Activated naive CD4-positive, alpha-beta T cell treated with anti-CD3 and anti-CD28 coated beads for 36 hours (primary cell): ENCODE data around the gene NMRK2. TPM values are rescaled to one million over a fixed set of nuclear protein-coding genes. Genes with fewer than 3 reads are reported as not detected.
"Not testable (repeated sequence)": the region's sequence is repeated elsewhere in the genome, so short reads cannot be mapped to it uniquely, and the experiment has no call there.

ENCODE experiments used
- CTCF ChIA-PET: fragments of 350-600 bp; sonication (Branson Sonifier 250); formaldehyde crosslinking; loops from one replicate; lab custom pipeline; 2021; ENCODE audit warnings: antibody characterized with exemption; lab: Charles Lee
- DNase-seq: peaks from one replicate; pipeline ENCODE4 v3.0.0-alpha.2; 2020
- H3K27ac Mint-ChIP-seq: one replicate; pipeline ENCODE4 v1.8.0; 2021; ENCODE audit warnings: mild to moderate bottlenecking, mixed read lengths
- H3K27me3 Mint-ChIP-seq: one replicate; pipeline ENCODE4 v1.8.0; 2021; ENCODE audit warnings: low read depth, mixed read lengths
- H3K36me3 Mint-ChIP-seq: one replicate; pipeline ENCODE4 v1.8.0; 2021; ENCODE audit warnings: low read depth, mixed read lengths
- H3K4me1 Mint-ChIP-seq: one replicate; pipeline ENCODE4 v1.8.0; 2021; ENCODE audit warnings: low read depth, mixed read lengths
- H3K4me3 Mint-ChIP-seq: one replicate; pipeline ENCODE4 v1.8.0; 2021; ENCODE audit warnings: mild to moderate bottlenecking, moderate library complexity, mixed read lengths
- H3K9me3 Mint-ChIP-seq: one replicate; pipeline ENCODE4 v1.8.0; 2021; ENCODE audit warnings: mixed read lengths
- intact Hi-C: fragments of 100-400 bp; cut with micrococcal nuclease; formaldehyde crosslinking; loops from one replicate; pipeline ENCODE4 v1.15.1; 2023
- total RNA-seq, 2 experiments: library from RNA; stranded (reverse); gene quantifications; one replicate each; pipeline ENCODE4 v1.2.3, GENCODE V29; 2021

NMRK2 gene
- total RNA-seq, 2 experiments from 2014 or later = not detected

GRCh38 chr19:3908266-3909054, 24.4 kb upstream of the NMRK2 start:
- Mint-ChIP-seq H3K9me3 (peaks cover 9% of the 10 kb centered on the region), H3K27me3 (no peaks in the 10 kb centered on the region), H3K27ac (no peak overlapping the region), H3K4me3 (no peak overlapping the region), H3K36me3 (peaks cover 1% of the 10 kb centered on the region), H3K4me1 (no peaks in the 10 kb centered on the region)
- intact Hi-C loops = no loop called here
- DNase-seq = no peak
- CTCF ChIA-PET = no interaction called here

GRCh38 chr19:3910105-3910504, 22.8 kb upstream of the NMRK2 start:
- H3K4me3 Mint-ChIP-seq = no peak overlapping the region
- H3K27me3 Mint-ChIP-seq = no peaks in the 10 kb centered on the region
- H3K4me1 Mint-ChIP-seq = no peaks in the 10 kb centered on the region
- no peak for DNase-seq
- H3K9me3 Mint-ChIP-seq = peaks cover 9% of the 10 kb centered on the region
- peaks cover 1% of the 10 kb centered on the region for H3K36me3 Mint-ChIP-seq
- no peak overlapping the region for H3K27ac Mint-ChIP-seq
- CTCF ChIA-PET = no interaction called here
- intact Hi-C loops = no loop called here

- CTCF ChIA-PET = no interaction called here
- H3K9me3 Mint-ChIP-seq = peaks cover 9% of the 10 kb centered on the region
- DNase-seq = no peak
- H3K4me3 Mint-ChIP-seq = no peak overlapping the region
- H3K36me3 Mint-ChIP-seq = peaks cover 1% of the 10 kb centered on the region
- H3K4me1 Mint-ChIP-seq = no peaks in the 10 kb centered on the region
- intact Hi-C loops = no loop called here
- H3K27ac Mint-ChIP-seq = no peak overlapping the region
- H3K27me3 Mint-ChIP-seq = peaks cover 4% of the 10 kb centered on the region
Observed at GRCh38 chr19:3914199-3914598, 18.7 kb upstream of the NMRK2 start.

GRCh38 chr19:3916033-3916432, 16.8 kb upstream of the NMRK2 start:
- no peak overlapping the region for H3K27ac Mint-ChIP-seq
- no peaks in the 10 kb centered on the region for H3K36me3 Mint-ChIP-seq
- CTCF ChIA-PET = no interaction called here
- no peaks in the 10 kb centered on the region for H3K4me1 Mint-ChIP-seq
- no peaks in the 10 kb centered on the region for H3K9me3 Mint-ChIP-seq
- no peak for DNase-seq
- intact Hi-C loops = no loop called here
- H3K27me3 Mint-ChIP-seq = peaks cover 4% of the 10 kb centered on the region
- H3K4me3 Mint-ChIP-seq = no peak overlapping the region

GRCh38 chr19:3919793-3920192, 13.1 kb upstream of the NMRK2 start:
- Mint-ChIP-seq H3K27ac (no peak overlapping the region), H3K9me3 (peaks cover 11% of the 10 kb centered on the region), H3K27me3 (peaks cover 4% of the 10 kb centered on the region), H3K4me1 (no peaks in the 10 kb centered on the region), H3K4me3 (no peak overlapping the region), H3K36me3 (peaks cover 2% of the 10 kb centered on the region)
- CTCF ChIA-PET = no interaction called here
- no peak for DNase-seq
- intact Hi-C loops = no loop called here

- H3K36me3 Mint-ChIP-seq = peaks cover 2% of the 10 kb centered on the region
- no peak for DNase-seq
- H3K4me3 Mint-ChIP-seq = no peak overlapping the region
- H3K27ac Mint-ChIP-seq = no peak overlapping the region
- no peaks in the 10 kb centered on the region for H3K4me1 Mint-ChIP-seq
- intact Hi-C loops = no loop called here
- no peaks in the 10 kb centered on the region for H3K27me3 Mint-ChIP-seq
- CTCF ChIA-PET = no interaction called here
- peaks cover 11% of the 10 kb centered on the region for H3K9me3 Mint-ChIP-seq
Observed at GRCh38 chr19:3923096-3923758, 9.6 kb upstream of the NMRK2 start.

- Mint-ChIP-seq H3K4me3 (no peak overlapping the region), H3K9me3 (peaks cover 11% of the 10 kb centered on the region), H3K4me1 (no peaks in the 10 kb centered on the region), H3K27ac (no peak overlapping the region), H3K27me3 (no peaks in the 10 kb centered on the region), H3K36me3 (peaks cover 2% of the 10 kb centered on the region)
- CTCF ChIA-PET = no interaction called here
- no peak for DNase-seq
- intact Hi-C loops = no loop called here
Observed at GRCh38 chr19:3923912-3924311, 9.0 kb upstream of the NMRK2 start.

GRCh38 chr19:3931041-3931440, 1.8 kb upstream of the NMRK2 start:
- CTCF ChIA-PET = no interaction called here
- no peak for DNase-seq
- no peak overlapping the region for H3K4me3 Mint-ChIP-seq
- H3K27me3 Mint-ChIP-seq = peaks cover 10% of the 10 kb centered on the region
- H3K36me3 Mint-ChIP-seq = no peaks in the 10 kb centered on the region
- intact Hi-C loops = no loop called here
- H3K9me3 Mint-ChIP-seq = peaks cover 1% of the 10 kb centered on the region
- peaks cover 1% of the 10 kb centered on the region for H3K4me1 Mint-ChIP-seq
- H3K27ac Mint-ChIP-seq = no peak overlapping the region

GRCh38 chr19:3936506-3937442, 3.9 kb downstream of the NMRK2 start:
- intact Hi-C loops = no loop called here
- no peak for DNase-seq
- H3K27ac Mint-ChIP-seq = no peak overlapping the region
- CTCF ChIA-PET = no interaction called here
- H3K27me3 Mint-ChIP-seq = peaks cover 10% of the 10 kb centered on the region
- H3K36me3 Mint-ChIP-seq = no peaks in the 10 kb centered on the region
- H3K4me3 Mint-ChIP-seq = no peak overlapping the region
- peaks cover 1% of the 10 kb centered on the region for H3K4me1 Mint-ChIP-seq
- H3K9me3 Mint-ChIP-seq = no peaks in the 10 kb centered on the region

GRCh38 chr19:3938300-3938950, 5.6 kb downstream of the NMRK2 start:
- H3K27ac Mint-ChIP-seq, H3K9me3 Mint-ChIP-seq, intact Hi-C loops, DNase-seq, H3K36me3 Mint-ChIP-seq, H3K4me1 Mint-ChIP-seq, H3K4me3 Mint-ChIP-seq, CTCF ChIA-PET, H3K27me3 Mint-ChIP-seq: not testable (repeated sequence)

GRCh38 chr19:3942790-3943409, 10.0 kb downstream of the NMRK2 start:
- no peak overlapping the region for H3K27ac Mint-ChIP-seq
- CTCF ChIA-PET = no interaction called here
- no peaks in the 10 kb centered on the region for H3K27me3 Mint-ChIP-seq
- no peak for DNase-seq
- no peaks in the 10 kb centered on the region for H3K36me3 Mint-ChIP-seq
- intact Hi-C loops = no loop called here
- no peaks in the 10 kb centered on the region for H3K9me3 Mint-ChIP-seq
- no peak overlapping the region for H3K4me3 Mint-ChIP-seq
- no peaks in the 10 kb centered on the region for H3K4me1 Mint-ChIP-seq
